ENCODE results near the gene SLC2A11.

- TF ChIP-seq CTCF (IDR thresholded peaks at IDR 0.05) (no peak), POLR2A (IDR thresholded peaks at IDR 0.05) (no peak)
These were observed 21.4 kb upstream of the SLC2A11 start for GRCh38 chr22:23836281-23836680.

All from thyroid gland (tissue), 4 donors.